HG02852 (cell line): Measurements from ENCODE around the gene HSD17B8.

Source experiments
- ATAC-seq: cut with Tn5 transposase; IDR thresholded peaks from one replicate; pipeline ENCODE4 v1.9.1; 2021; ENCODE audit warnings: mild to moderate bottlenecking, moderate library complexity; ENCODE audit not compliant: unreplicated experiment

Gene HSD17B8

DNA sequence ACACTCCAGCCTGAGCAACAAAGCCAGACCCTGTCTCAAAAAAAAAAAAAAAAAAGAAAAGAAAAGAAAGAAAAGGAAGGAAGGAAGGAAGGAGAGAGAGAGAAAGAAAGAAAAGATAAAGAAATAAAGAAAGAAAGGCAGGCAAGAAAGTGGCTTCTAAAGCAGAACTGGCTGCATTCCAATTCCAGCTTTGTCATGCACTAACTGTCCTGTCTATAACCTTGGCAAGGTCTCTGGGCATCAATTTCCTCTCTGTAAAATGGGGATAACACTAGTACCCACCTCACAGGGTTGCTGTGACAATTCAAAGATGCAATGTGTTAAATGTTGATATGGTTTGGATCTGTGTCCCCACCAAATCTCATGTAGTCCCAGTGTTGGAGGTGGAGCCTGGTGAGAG is 31.9 kb downstream of the HSD17B8 start:
- no peak for ATAC-seq

DNA sequence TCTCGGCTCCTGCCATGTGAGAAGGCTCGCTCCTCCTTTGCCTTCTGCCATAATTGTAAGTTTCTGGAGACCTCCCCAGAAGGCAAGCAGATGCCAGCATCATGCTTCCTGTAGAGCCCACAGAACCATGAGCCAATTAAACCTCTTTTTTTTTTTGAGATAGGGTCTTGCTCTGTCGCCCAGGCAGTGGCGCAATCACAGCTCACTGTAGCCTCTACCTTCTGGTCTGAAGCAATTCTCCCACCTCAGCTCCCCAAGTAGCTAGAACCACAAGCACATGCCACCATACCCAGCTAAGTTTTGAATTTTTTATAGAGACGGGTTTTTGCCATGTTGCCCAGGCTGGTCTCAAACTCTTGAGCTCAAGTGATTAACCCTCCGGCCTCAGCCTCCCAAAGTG is 32.4 kb downstream of the HSD17B8 start:
- no peak for ATAC-seq

GRCh38 chr6:33237741-33238140 is 33.3 kb downstream of the HSD17B8 start:
- ATAC-seq: no peak

- no peak for ATAC-seq
Measured at GRCh38 chr6:33241968-33242367, 37.5 kb downstream of the HSD17B8 start.

DNA sequence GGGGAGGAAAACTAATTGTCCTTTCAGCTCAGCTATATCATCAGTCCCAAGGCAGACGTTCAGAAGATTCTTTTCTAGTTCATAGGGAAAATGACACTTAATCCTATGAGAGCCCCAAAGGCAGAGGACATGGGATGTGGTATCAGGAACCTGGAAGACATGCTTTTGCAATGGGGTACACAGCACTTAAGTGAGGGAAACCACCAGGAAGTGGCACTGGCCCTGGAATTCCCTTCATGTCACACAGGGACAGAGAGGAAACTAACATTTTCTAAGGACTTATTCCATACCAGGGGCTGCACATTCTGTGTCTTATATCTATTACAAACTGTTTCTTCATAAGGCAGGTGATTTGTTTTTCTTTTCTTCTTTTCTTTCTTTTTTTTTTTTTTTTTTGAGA is 39.0 kb downstream of the HSD17B8 start:
- ATAC-seq: no peak

- peak; percentile 35 for ATAC-seq
Measured at GRCh38 chr6:33247977-33248642, 43.7 kb downstream of the HSD17B8 start.

GRCh38 chr6:33248643-33248931 is 44.1 kb downstream of the HSD17B8 start:
- no peak for ATAC-seq

- peak; percentile 85 for ATAC-seq
Measured at GRCh38 chr6:33248932-33249731, 44.7 kb downstream of the HSD17B8 start.

- no peak for ATAC-seq
Measured at GRCh38 chr6:33249732-33250630, 45.5 kb downstream of the HSD17B8 start.

GRCh38 chr6:33250731-33251130 is 46.3 kb downstream of the HSD17B8 start:
- no peak for ATAC-seq

DNA sequence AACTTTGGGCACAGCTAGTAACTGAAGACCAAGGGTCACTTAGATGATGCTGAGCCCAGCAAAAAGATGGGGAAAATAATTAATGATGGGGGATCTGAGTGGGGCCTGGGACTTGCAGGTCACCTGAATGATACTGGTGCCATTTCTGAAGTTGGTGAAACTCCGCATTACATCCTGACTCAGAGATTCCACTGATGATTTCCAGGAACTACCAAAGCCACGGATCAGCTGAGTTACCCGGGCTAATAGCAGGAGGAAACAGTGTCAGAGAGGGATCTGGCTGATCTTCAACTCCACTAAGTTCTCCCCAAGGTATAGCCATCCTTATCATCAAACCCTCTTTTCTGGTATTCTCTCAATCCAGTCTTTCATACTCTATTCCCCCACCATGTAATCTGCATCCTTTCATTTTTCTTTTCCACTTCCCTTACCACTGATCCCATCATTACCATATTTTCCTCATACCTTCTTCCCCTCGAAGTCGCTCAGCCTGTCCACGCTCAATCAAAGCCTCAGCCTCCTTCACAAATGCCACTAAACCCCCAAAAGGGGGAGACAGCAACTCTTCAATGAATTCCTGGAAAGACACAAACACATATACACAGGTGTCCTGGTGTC is 47.0 kb downstream of the HSD17B8 start:
- ATAC-seq: no peak

GRCh38 chr6:33252759-33253158 is 48.3 kb downstream of the HSD17B8 start:
- no peak for ATAC-seq

DNA sequence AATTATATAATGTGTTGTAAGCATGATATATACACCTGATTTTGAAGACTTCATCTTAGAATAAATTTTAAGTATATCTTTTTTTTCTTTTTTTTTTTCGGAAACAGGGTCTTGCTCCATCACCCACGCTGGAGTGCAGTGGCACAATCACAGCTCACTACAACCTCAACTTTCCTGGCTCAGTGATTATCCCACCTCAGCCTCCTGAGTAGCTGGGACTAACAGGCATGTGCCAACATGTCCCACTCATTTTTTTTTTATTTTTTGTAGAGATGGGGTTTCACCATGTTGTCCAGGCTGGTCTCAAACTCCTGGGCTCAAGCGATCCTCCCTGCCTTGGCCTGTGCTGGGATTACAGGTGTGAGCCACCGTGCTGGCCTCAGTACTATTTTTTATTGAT is 50.1 kb downstream of the HSD17B8 start:
- no peak for ATAC-seq
